AG09319 (cell line): ENCODE data around the gene STAP2.
A peak's percentile ranks its signal among the peaks of the same experiment; 100 is the strongest.
"Not testable (repeated sequence)": the region's sequence is repeated elsewhere in the genome, so short reads cannot be mapped to it uniquely, and the experiment has no call there.

Experiments used
- DNase-seq: peaks from one replicate; pipeline ENCODE4 v3.0.0-alpha.2; 2010; ENCODE audit warnings: low read depth; ENCODE audit errors: extremely low read depth
- TF ChIP-seq, protein P1 (sequence below): IDR thresholded peaks from 2 replicates; pipeline ENCODE4 v1.5.1; 2011; ENCODE audit warnings: low read depth, mild to moderate bottlenecking, inconsistent platforms, low read length, moderate library complexity

STAP2 gene

DNA sequence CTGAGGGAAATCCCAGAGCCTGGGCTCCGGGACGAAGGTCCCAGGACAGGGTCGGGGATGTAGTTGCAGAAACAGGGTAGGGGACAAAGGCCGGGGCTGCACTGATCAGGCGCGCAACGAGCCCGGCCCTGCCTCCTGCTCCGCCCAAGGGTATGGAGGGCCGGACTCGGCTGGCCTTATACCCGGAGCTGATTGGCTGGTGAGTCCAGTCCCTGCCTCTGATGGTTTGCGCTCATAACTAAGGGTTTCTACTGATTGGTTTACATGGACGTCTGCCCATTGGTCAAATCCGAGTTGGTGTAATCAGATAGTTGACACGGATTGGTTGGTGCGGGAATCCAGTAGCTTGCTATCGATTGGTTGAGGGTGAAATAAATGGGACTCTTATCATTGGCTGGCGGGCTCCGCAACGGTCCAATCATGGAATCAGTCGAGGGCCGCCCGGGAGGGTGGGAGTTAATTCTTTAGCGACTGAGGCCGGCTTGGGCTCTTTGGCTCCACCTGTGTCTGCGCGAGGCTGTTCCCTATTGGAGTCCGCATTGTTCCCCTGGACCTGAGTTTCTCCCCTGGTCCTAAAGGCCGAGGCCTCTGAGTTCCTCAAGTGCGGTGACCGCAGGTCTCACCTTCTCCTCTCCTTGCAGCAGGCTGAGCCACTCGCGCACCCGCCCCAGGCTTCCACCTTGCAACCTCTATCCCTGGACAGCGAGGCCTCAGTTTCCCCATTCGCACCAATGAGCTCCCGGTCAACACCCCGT lies 4.2 kb upstream of the STAP2 start:
- TF ChIP-seq, protein P1, sequence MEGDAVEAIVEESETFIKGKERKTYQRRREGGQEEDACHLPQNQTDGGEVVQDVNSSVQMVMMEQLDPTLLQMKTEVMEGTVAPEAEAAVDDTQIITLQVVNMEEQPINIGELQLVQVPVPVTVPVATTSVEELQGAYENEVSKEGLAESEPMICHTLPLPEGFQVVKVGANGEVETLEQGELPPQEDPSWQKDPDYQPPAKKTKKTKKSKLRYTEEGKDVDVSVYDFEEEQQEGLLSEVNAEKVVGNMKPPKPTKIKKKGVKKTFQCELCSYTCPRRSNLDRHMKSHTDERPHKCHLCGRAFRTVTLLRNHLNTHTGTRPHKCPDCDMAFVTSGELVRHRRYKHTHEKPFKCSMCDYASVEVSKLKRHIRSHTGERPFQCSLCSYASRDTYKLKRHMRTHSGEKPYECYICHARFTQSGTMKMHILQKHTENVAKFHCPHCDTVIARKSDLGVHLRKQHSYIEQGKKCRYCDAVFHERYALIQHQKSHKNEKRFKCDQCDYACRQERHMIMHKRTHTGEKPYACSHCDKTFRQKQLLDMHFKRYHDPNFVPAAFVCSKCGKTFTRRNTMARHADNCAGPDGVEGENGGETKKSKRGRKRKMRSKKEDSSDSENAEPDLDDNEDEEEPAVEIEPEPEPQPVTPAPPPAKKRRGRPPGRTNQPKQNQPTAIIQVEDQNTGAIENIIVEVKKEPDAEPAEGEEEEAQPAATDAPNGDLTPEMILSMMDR = peak; percentile 27
- peak; percentile 100 for DNase-seq

DNA sequence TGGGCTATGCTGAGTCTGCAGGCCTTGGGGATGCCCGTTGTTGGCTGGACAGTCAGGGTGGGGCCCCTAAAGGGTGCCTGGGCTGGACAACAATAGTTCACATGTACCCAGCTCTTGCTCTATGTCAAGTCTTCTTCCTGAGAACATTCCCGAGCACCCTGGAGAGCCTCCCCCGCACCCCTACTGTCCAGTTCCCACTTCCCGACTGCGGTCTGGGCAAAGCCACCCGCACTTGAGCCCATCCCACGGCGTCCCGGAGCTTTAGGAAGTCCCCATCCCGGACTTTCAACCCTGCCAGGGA lies 3.6 kb upstream of the STAP2 start:
- DNase-seq = no peak
- TF ChIP-seq, protein P1 = no peak

DNA sequence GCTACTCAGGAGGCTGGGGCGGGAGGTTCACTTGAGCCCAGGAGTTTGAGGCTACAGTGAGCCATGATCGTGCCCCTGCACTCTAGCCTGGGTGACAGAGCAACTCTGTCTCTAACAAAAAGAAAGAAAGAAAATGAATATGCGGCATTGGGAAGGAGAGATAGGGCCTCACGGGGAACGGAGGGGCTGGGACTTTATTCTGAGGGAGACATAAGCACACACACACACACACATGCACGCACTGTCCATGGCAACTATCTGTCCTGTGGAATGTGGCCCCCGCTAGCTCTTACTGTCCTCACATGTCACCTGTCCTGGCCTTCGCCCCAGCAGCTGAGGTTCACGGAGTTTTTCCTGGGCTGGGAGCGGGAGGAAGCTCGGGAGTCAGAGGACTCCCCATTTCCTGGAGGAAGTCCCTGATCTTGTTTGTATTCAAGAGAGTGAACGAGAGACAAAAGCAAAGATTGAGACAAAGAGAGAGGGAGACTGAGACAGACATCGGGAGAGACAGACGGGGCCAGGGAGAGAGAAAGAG lies 654 bp downstream of the STAP2 start:
- DNase-seq = no peak
- TF ChIP-seq, protein P1 = no peak

DNA sequence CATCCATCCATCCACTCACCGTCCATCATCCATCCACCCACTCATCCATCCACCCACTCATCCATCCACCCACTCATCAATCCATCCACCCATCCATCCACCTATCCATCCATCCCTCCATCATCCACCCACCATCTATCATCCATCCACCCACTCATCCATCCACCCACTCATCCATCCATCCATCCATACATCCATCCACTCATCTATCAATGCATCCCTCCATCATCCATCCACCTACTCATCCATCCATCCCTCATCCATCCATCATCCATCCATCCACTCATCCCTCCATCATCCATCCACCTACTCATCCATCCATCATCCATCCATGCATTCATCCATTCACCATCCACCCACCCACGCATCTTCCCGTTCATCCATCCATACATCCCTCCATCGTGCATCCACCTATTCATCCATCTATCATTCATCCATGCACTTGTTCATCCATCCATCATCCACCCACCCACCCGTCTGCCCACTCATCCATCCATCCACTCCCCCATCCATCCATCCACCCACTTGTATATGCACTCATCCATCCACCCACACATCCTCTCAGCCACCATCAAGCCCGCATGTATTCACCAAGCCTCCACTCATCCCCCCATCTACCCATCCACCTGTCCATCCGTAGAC lies 3.6 kb downstream of the STAP2 start:
- DNase-seq = no peak

DNA sequence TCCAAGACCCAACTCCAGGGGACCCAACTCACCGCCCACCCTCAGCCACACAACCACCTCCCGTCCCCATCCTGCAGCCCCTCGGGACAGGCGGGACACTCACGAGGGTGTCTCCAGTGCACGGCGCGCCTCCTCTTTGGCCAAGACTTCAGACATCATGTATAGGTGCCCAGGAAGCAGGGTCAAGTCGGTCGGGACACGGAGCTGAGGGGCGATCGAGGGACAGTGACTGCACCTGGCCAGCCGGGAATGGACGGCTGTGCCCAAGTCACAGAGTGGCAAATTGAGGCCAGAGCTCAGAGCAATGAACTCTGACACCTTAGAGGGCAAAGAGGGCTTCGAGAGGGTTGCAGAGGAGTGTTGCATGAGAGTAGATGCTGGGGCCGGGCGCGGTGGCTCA lies 8.8 kb downstream of the STAP2 start:
- TF ChIP-seq, protein P1 = no peak
- DNase-seq = no peak

More for the DNA sequence above, 3.6 kb downstream of the STAP2 start:
- TF ChIP-seq, protein P1 = no peak

DNA sequence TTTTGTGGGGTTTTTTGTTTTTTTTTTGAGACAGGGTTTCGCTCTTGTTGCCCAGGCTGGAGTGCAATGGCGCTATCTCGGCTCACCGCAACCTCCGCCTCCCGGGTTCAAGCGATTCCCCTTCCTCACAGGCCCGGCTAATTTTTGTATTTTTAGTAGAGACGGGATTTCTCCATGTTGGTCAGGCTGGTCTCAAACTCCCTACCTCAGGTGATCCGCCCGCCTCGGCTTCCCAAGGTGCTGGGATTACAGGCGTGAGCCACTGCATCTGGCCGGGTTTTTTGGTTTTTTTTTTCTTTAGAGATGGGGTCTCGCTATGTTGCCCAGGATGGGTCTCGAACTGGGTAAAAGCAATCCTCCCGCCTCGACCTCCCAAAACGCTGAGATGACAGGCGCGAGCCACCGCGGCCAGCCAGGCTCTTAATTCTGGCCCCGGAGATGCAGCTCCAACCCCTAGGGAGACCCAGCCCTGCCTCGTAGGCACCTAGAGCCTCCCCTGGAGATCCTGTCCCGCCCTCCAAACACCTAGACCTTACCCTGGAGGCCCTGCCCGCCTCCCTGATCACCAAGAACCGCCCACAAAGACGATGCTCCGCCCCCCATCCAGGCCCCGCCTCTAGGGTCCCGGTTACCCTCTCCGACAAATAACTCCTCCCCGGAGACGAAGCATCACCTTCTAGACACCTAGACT lies 9.5 kb downstream of the STAP2 start:
- not testable (repeated sequence) for DNase-seq

DNA sequence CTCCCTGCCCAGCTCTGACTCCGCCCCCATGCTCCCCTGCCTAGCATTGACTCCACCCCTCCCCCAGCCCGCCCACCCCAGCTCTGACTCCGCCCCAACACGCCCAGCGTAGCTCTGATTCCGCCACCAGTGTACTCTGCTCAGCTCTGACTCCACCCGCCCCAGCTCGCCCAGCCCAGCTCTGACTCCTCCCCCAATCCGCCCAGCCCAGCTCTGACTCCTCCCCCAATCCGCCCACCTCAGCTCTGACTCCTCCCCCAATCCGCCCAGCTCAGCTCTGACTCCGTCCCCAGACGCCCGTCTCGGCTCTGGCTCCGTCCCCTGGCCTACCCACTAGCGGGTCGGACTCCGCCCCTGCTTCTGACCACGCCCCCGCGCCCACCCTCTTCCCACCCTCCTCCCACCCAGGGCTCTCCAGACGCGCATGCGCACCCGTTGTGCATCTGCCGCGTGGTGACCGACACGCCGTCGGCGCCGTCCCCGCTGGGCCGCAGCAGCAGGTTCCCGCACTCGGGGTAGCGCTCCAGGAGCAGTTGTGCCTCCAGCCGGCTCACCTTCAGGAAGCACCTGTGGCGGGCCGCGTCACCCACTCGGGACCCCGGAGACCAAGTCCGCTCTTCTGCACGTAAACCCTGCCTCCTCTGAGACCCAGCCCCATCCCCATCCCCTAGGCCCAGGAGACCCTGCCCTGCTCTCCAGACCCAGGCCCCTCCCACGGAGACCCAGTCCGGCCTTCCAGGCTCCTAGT lies 10.2 kb downstream of the STAP2 start:
- DNase-seq = peak; percentile 66
- TF ChIP-seq, protein P1 = no peak
